GM21367 (cell line): ENCODE results near the gene NYAP1.

Experiments
- ATAC-seq: cut with Tn5 transposase; IDR thresholded peaks from one replicate; pipeline ENCODE4 v1.9.1; 2021; ENCODE audit not compliant: unreplicated experiment

NYAP1 gene

DNA sequence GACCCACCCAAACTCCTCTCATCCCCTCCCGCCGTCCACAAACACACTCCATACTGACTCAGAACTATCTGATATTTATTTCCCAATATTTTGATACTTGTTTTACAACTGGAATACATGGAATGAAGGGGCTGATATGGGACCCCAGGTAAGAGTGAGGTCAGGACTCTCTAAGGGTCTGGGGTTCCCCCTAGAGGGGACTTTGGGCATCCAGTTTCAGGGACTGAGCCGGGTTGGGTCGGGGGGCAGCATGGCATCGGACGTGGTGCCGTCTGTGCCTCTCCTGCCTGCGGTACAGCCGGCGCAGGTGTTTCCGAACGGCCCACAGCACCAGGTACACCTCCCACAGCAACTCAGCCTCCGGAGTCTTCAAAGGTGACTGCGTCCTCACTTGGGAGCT lies 27.2 kb upstream of the NYAP1 start:
- ATAC-seq, result no peak

DNA sequence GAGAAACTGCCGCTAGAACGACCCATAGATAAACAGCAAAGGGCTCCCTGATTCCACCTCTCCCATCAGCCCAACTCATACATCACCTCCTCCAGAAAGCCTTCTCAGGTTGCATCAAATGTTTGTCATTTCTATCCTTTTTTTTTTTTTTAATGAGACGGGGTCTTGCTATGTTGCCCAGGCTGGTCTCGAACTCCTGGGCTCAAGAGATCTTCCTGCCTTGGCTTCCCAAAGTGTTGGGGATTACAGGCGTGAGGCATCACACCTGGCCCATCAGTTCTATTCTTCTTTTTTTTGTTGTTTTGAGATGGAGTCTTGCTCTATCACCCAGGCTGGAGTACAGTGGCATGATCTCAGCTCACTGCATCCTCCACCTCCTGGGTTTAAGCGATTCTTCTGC lies 26.7 kb upstream of the NYAP1 start:
- ATAC-seq, result no peak

DNA sequence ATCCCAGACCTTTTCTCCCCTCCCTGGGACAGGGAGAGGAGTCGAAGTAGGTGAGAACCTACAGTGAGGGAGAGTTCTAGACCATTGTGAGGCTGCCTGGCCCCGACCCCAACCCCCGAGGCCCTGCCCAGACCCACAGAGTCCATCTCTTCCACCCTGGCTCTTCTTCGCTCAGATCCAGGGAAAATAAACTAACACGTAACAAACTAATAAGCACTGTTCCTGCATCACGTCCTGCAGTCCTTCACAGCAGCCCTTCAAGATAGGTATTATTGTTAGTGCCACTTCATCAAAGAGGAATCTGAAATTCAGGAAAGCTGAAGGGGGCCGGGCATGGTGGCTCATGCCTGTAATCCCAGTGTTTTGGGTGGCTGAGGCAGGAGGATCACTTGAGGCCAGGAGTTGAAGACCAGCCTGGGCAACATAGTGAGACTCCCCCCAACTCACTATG lies 19.5 kb upstream of the NYAP1 start, which contains the start of gene SPACDR:
TSS of gene SPACDR (minus strand) at position 51 of the 451 bp plus-strand sequence. CDS start 235 bp downstream, outside the sequence.
- no peak for ATAC-seq

DNA sequence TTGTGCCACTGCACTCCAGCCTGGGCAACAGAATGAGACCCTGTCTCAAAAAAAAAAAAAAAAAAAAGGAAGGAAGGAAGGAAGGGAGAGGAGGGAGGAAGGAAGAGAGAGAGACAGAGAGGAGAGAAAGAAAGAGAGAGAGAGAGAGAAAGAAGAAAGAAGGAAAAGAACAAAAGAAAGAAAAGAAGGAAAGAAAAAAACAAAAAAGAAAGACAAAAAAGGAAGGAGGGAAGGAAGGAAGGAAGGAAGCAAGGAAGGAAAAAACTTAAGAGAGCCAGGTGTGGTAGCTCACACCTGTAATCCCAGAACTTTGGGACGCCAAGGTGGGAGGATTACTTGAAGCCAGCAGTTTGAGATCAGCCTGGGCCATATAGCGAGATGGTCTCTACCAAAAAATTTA lies 18.9 kb upstream of the NYAP1 start:
- no peak for ATAC-seq

DNA sequence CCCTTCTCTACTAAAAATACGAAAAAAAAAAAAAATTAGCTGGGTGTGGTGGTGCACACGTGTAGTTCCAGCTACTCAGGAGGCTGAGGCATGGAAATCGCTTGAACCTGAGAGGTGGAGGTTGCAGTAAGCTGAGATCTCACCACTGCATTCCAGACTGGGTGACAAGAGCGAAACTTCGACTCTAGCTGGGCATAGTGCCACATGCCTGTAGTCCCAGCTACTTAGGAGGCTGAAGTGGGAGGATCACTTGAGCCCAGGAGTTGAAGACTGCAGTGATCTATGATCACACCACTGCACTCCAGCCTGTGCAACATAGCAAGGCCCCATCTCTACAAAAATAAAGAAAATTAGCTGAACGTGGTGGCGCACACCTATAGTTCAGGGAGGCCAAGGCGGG lies 18.4 kb upstream of the NYAP1 start:
- ATAC-seq, result no peak

DNA sequence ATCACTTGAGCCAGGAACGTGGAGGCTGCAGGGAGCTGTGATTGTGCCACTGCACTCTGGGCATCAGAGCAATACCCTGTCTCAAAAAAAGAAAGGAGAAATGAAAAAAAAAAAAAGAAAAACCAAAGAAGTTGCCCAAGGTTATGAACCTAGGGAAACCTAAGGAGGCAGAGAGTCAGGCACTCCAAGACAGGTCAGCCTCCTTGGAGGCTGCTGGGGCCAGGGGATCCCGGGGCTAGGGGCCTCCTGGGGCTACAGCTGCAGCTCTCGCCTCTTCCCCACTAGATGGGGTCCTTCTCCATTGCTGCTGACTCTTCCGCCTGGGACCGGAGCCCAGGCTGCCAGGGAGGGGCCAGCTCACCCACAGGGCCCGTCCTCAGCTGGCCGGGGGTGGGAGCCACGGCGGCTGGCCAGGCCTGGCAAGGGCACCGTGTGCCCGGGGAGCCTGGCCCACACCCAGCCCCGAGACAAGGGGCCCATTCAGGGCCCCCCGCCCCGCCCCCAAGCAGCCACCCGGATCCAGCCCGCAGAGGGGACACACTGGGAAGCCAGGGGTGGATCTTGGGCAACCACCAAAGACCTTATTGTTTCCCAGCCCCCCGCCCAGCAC lies 17.9 kb upstream of the NYAP1 start:
- ATAC-seq, result no peak

DNA sequence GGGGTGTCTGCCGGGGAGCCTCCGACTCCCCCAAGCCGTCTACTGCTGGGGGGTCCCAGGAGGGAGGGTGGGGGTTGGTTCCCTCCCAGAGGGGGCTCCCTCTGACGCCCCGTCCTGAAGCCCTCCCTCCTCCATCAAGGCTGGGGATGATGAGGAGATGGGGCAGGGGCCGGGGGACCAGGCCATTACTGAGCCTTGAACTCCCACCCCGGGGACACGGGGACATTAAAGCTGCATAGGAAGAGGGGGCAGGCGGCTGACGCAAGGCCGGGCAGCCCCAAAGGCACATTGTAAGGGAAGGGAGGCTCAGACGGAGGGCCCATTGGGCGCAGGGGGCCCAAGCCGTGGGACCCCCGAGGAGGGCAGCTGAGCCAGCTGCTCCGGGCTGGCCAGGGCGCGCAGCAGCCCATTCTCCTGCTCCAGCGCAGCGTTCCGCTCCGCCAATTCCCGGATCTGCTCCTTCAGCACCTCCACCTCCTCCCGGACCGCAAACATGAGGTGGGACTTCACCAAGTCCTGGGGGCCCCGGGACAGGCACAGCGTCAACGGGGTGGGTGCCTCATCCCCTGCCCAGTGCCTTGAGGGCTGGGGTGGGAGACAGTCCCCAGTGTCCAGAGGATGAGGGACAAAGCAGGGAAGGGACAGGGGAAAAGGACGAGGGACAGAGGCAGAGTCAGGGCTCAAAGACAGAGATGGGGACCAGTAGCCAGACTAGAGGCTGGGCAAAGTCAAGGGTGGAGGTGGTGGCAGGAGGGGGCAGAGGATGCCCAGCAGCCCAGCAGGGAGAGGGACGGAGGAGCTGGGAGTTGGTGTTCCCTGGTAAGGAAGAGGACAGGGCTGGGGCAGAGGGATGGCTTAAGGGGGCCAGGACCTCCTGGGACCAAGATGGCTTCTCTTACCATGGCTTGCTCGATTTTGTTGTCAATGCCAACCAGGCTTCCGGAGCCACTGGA lies 16.8 kb upstream of the NYAP1 start:
- no peak for ATAC-seq

DNA sequence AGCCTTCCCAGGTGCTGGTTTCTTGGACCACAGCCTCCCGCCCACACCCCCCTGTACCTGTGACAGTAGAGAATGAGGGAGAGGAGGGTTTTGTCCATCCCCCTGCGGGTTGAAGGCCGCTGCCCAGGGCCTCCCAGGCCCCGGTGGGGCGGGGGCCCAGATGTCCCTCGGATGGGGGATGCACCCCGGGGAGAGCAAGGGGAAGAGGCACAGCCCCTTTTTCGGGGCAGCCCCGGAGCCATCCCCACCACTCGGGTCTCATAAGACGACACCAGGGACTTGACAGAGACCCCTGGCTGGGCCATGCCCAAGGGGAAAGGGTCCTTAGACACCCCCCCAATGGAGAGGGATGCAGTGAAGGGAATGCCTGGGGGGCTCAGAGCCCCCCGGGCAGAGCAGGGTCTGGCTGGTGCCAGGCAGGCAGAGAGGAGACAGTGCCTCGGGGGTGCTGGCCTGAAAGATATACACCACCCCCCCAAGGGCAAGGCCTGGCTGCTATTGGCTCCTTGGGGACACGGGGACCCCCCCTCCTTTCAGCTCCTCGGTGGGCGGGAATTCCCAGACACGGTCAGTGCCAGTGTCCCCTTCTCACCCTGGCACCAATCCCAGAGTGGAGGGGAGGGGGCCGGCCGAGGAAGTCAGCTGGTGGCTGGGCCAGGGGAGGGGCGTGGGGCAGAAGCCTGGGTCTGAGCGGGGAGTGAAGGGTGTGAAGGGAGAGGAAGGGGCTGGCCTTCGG lies 15.9 kb upstream of the NYAP1 start:
- ATAC-seq, result no peak

DNA sequence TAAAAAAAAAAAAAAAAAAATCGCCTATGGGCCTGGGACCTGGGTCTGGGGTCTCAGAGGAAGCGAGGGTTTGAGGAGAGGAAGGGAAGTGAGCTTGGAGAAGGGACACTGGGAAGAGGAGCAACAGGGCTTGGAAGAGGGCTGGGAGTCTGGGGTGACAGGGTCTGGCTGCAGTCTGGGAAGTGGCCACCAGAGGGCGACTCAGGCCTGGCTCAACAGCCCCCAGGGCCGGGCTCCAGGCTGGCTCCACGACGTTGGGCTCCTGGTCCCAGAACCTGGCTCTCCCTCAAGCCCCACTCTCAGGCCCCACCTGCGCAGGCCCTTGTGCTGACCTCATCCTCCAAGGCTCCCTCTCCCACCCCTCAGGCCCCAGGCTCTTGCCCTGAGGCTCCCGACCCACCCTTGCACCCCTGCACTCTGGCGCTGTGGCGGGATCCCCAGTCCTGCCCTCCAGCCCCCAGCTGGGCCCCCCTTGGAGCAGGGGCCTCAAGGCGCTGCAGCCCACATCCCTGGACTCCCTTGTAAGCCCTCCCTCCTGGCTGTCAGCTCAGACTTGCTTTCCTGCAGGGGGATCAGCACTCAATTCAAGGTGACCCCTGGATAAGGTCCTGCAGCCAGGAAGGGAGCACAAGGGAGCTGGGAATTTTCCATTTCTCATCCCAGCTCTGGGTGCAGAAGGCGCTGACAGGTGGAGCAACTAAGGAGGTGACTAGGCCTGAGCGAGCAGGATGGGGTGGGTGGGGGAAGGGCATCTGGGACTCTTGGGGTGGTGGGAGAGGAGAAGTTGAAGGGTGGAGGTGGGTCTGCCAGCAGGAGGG lies 14.3 kb upstream of the NYAP1 start:
- no peak for ATAC-seq

DNA sequence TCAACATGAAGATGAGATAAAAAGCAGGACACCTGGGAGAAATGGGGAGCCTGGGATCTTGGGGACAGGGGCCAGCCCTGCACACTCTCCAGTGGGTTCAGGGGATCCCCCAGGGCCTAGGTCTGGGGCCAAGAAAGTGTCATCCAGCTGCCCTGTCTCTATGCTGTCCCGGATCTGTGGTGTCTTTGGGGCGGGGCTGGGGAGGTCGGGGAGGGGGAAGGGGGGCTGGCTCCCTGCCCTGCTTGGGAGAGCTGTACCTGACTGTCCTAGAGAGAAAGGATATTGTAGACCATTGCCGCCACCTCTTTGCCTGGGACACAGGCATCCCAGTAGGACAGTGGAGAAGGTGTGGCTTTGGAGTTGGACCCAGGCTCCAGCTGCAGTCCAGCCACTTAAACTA lies 12.7 kb upstream of the NYAP1 start:
- no peak for ATAC-seq

DNA sequence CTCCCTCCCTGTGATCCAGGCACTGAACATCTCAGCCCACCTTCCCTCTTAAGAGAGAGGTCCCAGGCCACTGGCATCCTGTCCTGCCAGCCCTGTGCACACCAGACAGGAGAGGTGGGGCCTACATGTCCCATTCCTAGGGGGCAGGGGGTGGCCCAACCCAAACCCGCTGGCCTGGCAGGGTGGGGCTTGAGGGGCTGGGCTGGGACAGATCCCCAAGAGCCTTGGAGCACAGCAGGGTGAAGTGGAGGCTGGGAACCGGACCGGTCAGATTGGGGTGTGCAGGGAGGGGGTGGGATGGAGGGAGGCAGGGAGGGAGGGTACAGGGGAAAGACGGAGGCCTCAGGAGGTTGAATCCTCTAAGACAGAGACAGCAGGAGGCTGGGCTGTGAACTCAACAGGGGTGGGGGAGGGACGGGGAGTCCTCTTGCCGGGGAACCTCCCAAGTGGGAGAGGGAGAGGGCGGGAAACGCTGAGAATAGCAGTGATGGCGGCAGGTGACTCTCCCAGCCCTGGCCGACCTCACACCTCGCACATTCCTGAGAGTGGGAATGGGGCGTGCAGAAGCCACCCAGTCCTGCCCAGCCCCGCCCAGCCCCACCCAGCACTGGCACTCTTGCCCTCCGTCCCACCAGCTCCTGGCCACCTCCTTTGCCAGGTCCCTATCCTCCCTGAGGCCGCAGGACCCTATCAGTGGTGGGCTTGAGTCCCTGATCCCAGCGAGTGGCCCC lies 11.4 kb upstream of the NYAP1 start:
- ATAC-seq, result no peak

DNA sequence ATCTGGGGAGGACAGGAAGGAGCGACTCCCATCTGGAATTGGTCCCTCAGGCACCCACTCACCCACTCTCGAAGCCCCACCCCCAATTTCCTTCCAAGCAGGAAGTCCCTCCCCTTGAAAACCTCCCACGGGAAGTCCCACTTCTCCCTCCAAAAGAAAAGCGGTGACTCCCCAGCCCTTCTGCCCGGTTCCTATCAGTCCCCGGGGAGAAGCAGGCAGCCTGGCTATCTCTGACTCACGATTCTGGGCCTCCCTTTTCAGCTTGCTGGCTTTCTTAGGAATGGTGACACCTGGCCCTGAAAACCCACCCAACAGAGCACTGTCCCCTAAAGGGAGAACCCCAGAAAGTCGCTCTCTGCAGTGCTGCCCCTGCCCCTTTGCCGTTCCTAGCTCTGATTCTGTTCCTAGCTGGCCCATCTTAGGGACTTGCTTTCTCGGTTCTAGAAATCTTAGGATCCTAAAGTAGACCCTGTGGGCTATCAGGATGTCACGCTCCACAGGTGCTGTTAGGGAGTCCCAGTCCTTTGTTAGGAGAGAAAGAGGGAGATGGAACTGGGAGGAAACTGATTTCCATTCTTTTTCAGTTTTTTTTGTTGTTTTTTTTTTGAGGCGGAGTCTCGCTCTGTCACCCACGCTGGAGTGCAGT lies 10.8 kb upstream of the NYAP1 start:
- ATAC-seq, result no peak

DNA sequence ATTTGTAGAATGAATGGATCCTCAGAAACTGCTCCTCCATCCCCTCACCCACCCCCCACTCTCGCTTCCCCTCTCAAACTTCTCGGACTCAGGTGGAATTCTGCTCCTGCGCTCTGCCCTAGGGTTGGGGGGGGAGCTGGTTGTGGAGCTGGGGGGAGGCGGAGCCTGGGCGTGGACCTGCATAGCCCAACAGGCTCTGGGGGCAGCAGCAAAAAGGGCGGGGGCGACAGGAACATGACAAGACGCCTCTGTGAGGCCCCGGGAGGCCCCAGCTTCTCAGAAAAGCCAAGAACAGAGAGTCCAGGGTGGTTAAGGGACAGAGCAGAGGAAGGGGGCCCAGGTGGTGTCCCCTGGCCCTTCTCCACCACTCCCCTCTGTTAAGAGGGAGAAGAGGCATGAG lies 8.2 kb upstream of the NYAP1 start:
- ATAC-seq, result no peak

DNA sequence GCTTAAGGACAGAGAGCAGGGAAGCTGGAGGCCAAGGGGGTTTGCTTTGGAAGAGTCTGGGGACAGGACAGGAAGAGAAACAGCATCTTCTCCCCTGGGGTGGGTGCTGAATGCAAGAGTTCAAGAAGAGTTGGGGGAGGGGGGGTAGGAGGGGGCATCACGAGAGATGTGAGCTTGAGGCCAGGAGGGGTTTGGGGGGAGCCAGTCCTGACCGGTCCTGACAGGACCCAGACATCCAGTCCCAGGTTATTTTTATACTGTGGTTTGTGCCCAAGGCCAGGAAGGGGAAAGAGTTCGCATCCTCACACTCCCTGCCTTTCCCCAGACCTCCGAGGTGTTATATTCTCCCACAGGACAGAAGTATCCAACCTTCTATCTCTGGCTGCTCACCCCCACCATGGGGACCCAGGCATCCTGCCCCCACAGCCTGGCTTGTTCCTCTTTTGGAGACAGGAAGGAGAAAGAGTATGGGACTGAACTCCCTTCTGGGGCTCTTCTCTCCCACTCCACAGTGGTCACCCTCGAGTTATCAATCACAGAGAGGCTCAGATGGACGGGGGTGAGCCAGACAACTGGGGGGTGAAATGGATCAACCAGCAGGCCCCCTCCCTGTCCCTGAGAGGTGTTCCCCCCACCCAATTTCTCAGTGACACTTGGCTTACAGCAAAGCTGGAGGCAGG lies 7.5 kb upstream of the NYAP1 start:
- no peak for ATAC-seq

DNA sequence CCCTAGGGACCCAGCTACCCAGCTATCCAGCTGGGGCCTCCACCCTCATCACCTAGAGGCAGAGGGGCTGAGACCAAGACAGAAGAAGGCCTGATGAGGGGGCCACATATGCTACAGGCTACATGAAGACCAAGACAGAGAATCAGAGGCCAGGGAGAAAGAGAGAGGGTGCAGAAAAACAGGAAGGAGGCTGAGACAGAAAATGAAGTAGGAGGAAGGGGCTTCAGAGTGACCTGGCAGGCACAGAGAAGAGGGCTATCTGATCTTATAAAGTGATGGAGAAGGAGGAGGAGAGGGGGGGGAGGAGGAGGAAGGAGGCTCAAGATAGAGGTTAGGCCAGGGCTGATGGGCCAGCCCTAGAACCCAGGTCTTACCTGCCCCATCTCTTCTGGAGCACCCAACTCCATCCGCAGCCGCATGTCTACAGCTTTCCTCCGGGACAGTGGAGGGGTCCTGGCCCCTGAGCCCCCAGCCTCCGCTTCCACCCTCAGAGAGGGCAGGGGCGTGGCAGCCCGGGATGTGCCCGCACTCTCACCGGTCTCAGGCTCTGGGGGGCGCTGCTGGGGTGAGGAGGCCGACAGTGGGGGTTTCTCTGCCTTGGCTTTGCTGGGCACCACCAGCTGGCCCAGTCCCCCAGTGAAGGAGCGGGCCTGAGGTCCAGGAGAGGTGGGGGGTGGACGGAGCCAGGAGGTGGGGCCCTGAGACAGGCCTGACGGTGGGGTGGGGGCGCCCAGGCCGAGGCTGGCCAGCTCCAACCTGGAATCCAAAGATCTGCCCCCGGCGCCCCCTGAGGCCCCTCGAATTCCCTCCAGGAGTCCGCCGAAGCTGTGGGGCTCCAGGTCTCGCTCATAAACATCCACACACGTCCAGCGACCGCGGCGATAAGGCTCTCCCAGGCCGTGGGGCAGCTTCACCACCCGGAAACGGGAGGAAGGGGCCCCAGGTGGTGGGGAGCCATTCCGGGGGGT lies 6.5 kb upstream of the NYAP1 start:
- no peak for ATAC-seq

DNA sequence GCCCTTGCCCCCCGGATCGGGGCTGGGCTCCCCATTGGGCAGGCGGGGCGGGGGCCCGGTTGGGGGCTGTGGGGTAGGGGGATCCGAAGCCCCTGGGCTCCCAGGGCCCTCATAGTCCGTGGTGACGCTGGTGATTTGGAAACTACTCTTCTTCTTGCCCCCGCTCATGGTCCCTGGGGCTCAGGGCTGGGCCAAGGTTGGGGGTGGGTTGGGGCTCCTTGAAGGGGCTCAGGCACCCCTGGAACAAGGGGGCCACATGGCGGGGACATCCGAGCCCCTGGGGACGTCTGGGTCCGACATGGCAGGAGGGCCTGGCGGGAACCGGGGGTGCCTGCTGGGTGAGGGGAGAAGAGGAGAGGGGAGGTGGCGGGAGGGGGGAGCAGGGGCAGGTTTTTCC lies 5.9 kb upstream of the NYAP1 start:
- no peak for ATAC-seq

DNA sequence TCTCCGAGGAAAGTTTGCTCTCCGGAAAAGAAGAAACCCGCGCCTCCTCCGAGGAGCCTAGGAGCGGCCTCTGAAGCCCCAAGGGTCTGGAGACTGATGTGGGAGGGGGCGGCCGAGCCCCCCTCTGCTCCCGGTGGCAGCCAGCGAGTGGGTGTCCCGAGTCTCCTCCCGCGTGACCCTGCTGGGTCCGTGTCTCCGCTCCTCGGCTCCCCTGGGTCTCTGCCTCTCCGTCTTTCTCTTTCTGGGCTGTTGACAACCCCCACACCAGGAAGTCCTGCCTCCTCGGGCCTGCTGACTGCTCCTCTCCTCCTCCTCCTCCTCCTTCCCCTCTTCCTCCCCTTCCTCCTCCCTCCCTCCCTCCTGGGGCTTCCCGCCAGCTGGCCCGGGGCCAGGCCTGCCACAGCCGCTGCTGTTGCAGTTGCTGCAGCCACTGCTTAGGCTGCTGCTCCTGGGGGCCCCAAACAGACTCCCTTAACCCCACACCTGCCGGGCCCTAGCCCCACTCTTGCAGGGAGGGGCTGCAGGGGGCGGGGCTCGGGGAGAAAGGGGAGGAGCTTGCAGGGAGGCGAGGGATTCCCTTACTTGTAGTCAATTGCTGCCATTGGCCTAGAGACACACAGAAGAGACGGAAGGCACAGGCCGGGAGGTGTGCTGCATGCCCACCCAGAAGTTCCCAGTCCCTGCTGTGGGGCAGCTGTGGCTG lies 4.6 kb upstream of the NYAP1 start, which contains the start of gene TSC22D4:
TSS of gene TSC22D4 (minus strand) at position 257 of the 703 bp plus-strand sequence. CDS start 1,176 bp downstream, outside the sequence.
- ATAC-seq, result peak; percentile 35
